Activated CD4-positive, alpha-beta T cell treated with anti-CD3 and anti-CD28 coated beads for 36 hours (primary cell): ENCODE measurements around the gene SLC9A9. TPM values are rescaled to one million over a fixed set of nuclear protein-coding genes. Genes with fewer than 3 reads are reported as not detected.

Experiments
- ATAC-seq: fragments of 200-7000 bp; cut with Tn5 transposase; one replicate; pipeline ENCODE4 v1.10.0; 2021; ENCODE audit warnings: mild to moderate bottlenecking, moderate library complexity
- CTCF ChIA-PET: fragments of 350-600 bp; sonication (Branson Sonifier 250); formaldehyde crosslinking; loops from one replicate; lab custom pipeline; 2021; ENCODE audit warnings: antibody characterized with exemption; lab: Charles Lee
- POLR2A ChIA-PET: fragments of 350-600 bp; sonication (Branson Sonifier 250); formaldehyde crosslinking; loops from one replicate; lab custom pipeline; 2021; ENCODE audit warnings: antibody characterized with exemption, inconsistent platforms; lab: Charles Lee
- DNase-seq: peaks from one replicate; pipeline ENCODE4 v3.0.0-alpha.2; 2020
- H3K27ac Mint-ChIP-seq: one replicate; pipeline ENCODE4 v1.8.0; 2021; ENCODE audit warnings: mixed read lengths
- H3K27me3 Mint-ChIP-seq: one replicate; pipeline ENCODE4 v1.8.0; 2021; ENCODE audit warnings: mixed read lengths
- H3K36me3 Mint-ChIP-seq: one replicate; pipeline ENCODE4 v1.8.0; 2021; ENCODE audit warnings: low read depth, mixed read lengths
- H3K4me1 Mint-ChIP-seq: one replicate; pipeline ENCODE4 v1.8.0; 2021; ENCODE audit warnings: mixed read lengths
- H3K4me3 Mint-ChIP-seq: one replicate; pipeline ENCODE4 v1.8.0; 2021; ENCODE audit warnings: mild to moderate bottlenecking, moderate library complexity, mixed read lengths
- H3K9me3 Mint-ChIP-seq: one replicate; pipeline ENCODE4 v1.8.0; 2021; ENCODE audit warnings: low read depth, mixed read lengths
- intact Hi-C, 2 experiments: fragments of 100-400 bp; cut with DNase I in 1 of 2; cut with micrococcal nuclease in 1 of 2; formaldehyde crosslinking; loops; one replicate each; pipeline versions ENCODE4 v1.14.2 to v1.15.1; 2022 to 2024; cut with DNase I, micrococcal nuclease
- total RNA-seq, 2 experiments: library from RNA; stranded (reverse); gene quantifications; one replicate each; pipeline ENCODE4 v1.2.3, GENCODE V29; 2021

SLC9A9 gene
- total RNA-seq, 2 experiments from 2014 or later, result 1.4 to 1.6 TPM

DNA sequence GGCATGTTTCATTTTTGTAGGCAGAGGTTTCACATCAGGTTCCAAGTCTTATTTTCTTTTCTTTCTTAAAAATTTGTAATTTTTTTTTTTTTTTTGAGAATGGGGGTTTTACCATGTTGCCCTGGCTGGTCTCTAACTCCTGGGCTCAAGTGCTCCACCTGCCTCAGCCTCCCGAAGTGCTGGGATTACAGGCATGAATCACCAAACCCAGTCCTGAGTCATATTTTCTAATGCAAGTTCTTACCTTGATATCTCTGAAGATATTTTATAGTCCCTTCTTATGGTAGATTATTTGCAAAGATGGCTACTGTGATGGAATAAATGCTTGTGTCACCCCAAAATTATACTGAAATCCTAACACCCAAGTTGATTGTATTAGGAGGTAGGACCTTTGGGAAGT lies 63.8 kb downstream of the SLC9A9 start:
- Mint-ChIP-seq H3K27ac (no peak overlapping the region), H3K27me3 (no peaks in the 10 kb centered on the region), H3K4me1 (no peaks in the 10 kb centered on the region), H3K9me3 (peaks cover 3% of the 10 kb centered on the region), H3K4me3 (no peak overlapping the region), H3K36me3 (peaks cover 6% of the 10 kb centered on the region)
- POLR2A ChIA-PET, result no interaction called here
- no peak for DNase-seq
- ATAC-seq, result no peak
- CTCF ChIA-PET, result no interaction called here
- intact Hi-C loops, result no loop called here

DNA sequence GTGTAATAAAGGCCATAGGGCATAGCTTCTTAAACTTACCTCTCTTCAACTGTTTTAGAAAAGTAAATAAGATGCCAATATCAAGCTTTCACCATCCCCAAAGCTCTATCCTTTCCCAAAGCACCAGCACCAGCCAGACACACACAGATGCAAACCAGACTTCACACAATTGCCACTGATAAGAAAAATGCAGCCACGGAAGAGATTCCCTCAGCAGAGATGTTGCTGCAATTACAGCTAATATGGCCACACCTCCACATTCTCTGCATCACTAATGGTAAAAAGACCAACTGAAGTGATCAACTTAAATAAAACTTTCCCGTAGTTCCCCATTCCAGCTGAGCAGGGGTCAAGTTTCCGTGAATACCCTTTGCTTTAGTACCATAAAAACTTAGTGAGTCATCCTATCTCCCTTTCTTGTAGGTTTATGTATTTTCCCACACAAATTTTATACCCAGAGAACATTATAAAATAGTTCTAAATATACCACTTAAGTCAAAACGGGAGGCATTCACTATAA lies 64.4 kb downstream of the SLC9A9 start:
- Mint-ChIP-seq H3K36me3 (peaks cover 6% of the 10 kb centered on the region), H3K4me1 (no peaks in the 10 kb centered on the region), H3K9me3 (peaks cover 3% of the 10 kb centered on the region), H3K27me3 (no peaks in the 10 kb centered on the region), H3K27ac (no peak overlapping the region), H3K4me3 (no peak overlapping the region)
- intact Hi-C loops, result no loop called here
- DNase-seq (no peak), ATAC-seq (no peak)
- CTCF ChIA-PET, result no interaction called here
- POLR2A ChIA-PET, result no interaction called here

DNA sequence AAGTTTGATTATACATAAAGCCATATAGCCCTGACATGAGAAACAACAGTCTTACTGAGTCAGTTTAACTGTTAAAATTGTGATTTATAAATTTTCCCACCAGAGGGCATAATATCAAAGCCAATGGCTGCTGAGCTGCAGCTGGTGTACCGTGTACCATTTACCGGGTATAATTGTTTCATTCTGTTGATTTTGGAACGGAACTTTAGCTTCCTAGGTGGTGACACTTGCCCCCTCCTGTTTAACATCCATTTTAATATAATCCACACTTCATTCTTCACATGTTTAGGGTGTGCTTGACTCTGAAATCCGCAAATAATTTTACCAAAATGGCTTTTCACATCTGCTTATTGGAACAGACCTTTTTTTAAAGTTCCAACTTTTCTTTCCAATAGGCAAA lies 72.8 kb downstream of the SLC9A9 start:
- H3K36me3 Mint-ChIP-seq, result no peaks in the 10 kb centered on the region
- H3K27me3 Mint-ChIP-seq, result no peaks in the 10 kb centered on the region
- peaks cover 3% of the 10 kb centered on the region for H3K4me1 Mint-ChIP-seq
- no peaks in the 10 kb centered on the region for H3K9me3 Mint-ChIP-seq
- intact Hi-C loops, result loop anchor here (1.0 to 10.0 kb wide), 6 partner anchors 72 to 651 kb away; partner anchors contain the start of genes SLC9A9 (in 2 of the 2) and DIPK2A (in 1 of the 2)
- ChIA-PET POLR2A (no interaction called here), CTCF (interaction anchor here (0.6 to 1.3 kb wide), 14 partner anchors 10 to 257 kb away, joined by 3 to 7 read pairs (median 4); partner anchors contain the start of gene SLC9A9)
- H3K4me3 Mint-ChIP-seq, result no peak overlapping the region
- peak; percentile 82 for ATAC-seq
- no peak overlapping the region for H3K27ac Mint-ChIP-seq
- peak; percentile 14 for DNase-seq

DNA sequence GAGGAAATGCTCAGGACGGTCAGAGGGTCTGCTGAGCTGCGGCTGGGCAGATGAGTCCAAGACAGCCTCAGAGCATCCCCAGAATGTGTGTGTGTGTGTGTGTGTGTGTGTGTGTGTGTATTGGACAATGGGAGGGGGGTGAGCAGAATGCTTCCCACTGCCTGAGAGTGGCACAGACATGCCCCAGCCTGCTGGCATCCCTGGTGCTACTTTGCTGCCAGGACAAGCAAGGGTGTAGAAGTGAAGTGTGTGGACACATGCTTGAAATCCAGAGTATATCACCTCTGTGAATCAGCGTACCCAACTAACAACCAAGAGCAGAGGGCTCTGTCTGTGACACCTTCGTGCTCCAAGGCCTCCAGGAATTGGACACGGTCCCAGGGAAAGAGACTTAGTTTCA lies 76.3 kb downstream of the SLC9A9 start:
- H3K36me3 Mint-ChIP-seq, result no peaks in the 10 kb centered on the region
- H3K27ac Mint-ChIP-seq, result no peak overlapping the region
- intact Hi-C loops, result loop anchor here in 1 of 2 experiments (10.0 kb wide), 1 partner anchor 647 kb away; no protein-coding TSS in a partner anchor
- peaks cover 3% of the 10 kb centered on the region for H3K4me1 Mint-ChIP-seq
- ChIA-PET CTCF (interaction anchor here (0.8 to 1.6 kb wide), 4 partner anchors 8 to 113 kb away, joined by 3 to 4 read pairs (median 4); no protein-coding TSS in a partner anchor), POLR2A (no interaction called here)
- H3K27me3 Mint-ChIP-seq, result no peaks in the 10 kb centered on the region
- DNase-seq, result no peak
- no peak overlapping the region for H3K4me3 Mint-ChIP-seq
- no peaks in the 10 kb centered on the region for H3K9me3 Mint-ChIP-seq
- ATAC-seq, result no peak

- no peaks in the 10 kb centered on the region for H3K36me3 Mint-ChIP-seq
- no peaks in the 10 kb centered on the region for H3K27me3 Mint-ChIP-seq
- intact Hi-C loops, result loop anchor here in 1 of 2 experiments (10.0 kb wide), 1 partner anchor 646 kb away; no protein-coding TSS in a partner anchor
- DNase-seq, result no peak
- ATAC-seq, result peak; percentile 89
- CTCF ChIA-PET, result interaction anchor here (0.6 kb wide), 1 partner anchor 97 kb away, joined by 3 read pairs; no protein-coding TSS in a partner anchor
- no peak overlapping the region for H3K27ac Mint-ChIP-seq
- H3K4me3 Mint-ChIP-seq, result no peak overlapping the region
- no peaks in the 10 kb centered on the region for H3K9me3 Mint-ChIP-seq
- H3K4me1 Mint-ChIP-seq, result peaks cover 3% of the 10 kb centered on the region
- POLR2A ChIA-PET, result no interaction called here
Measured at GRCh38 chr3:143771258-143771657, 77.0 kb downstream of the SLC9A9 start.

DNA sequence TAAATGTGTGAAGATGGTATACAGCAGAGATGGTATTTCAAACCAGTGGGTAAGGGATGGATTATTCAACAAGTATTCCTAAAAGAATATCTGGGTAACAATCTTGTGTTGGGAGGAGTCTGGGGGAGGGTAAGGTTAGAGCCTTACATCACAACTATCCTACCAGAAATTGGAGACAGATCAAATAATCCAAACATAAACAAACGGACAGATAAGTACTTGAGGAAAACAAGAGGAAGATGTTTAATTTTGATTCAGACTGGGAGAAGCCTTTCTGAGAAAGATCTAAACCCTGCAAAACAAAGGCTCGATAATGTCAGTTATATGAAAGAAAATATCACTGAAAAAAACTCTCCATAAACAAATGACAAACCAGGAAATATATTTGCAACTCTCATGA lies 77.9 kb downstream of the SLC9A9 start:
- no peak overlapping the region for H3K27ac Mint-ChIP-seq
- ChIA-PET POLR2A (no interaction called here), CTCF (interaction anchor here (0.6 kb wide), 1 partner anchor 96 kb away, joined by 3 read pairs; no protein-coding TSS in a partner anchor)
- ATAC-seq (no peak), DNase-seq (no peak)
- H3K36me3 Mint-ChIP-seq, result no peaks in the 10 kb centered on the region
- no peaks in the 10 kb centered on the region for H3K4me1 Mint-ChIP-seq
- no peaks in the 10 kb centered on the region for H3K9me3 Mint-ChIP-seq
- intact Hi-C loops, result loop anchor here in 1 of 2 experiments (10.0 kb wide), 1 partner anchor 646 kb away; no protein-coding TSS in a partner anchor
- H3K4me3 Mint-ChIP-seq, result no peak overlapping the region
- H3K27me3 Mint-ChIP-seq, result no peaks in the 10 kb centered on the region

GRCh38 chr3:143769616-143770015 lies 78.7 kb downstream of the SLC9A9 start:
- intact Hi-C loops, result loop anchor here in 1 of 2 experiments (10.0 kb wide), 1 partner anchor 645 kb away; no protein-coding TSS in a partner anchor
- no peaks in the 10 kb centered on the region for H3K9me3 Mint-ChIP-seq
- POLR2A ChIA-PET, result no interaction called here

DNA sequence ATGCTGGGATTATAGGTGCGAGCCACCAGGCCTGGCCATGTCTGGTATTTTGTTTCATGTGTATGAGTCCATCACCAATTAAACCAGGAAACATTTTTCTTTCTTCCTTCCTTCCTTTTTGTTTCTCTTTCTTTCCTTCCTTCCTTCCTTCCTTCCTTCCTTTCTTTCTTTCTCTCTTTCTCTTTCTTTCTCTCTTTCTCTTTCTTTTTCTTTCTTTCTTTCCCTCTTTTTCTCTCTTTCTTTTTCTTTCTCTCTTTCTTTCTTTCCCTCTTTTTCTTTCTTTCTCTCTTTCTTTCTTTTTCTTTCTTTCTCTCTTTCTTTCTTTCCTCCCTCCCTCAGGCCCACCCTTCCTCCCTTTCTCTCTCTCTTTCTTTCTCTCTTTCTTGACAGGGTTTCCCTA lies 83.4 kb downstream of the SLC9A9 start:
- H3K9me3 Mint-ChIP-seq, result peaks cover 5% of the 10 kb centered on the region
- no peaks in the 10 kb centered on the region for H3K27me3 Mint-ChIP-seq
- intact Hi-C loops, result no loop called here
- ChIA-PET CTCF (no interaction called here), POLR2A (no interaction called here)
- peaks cover 9% of the 10 kb centered on the region for H3K4me1 Mint-ChIP-seq
- no peak overlapping the region for H3K4me3 Mint-ChIP-seq
- H3K36me3 Mint-ChIP-seq, result no peaks in the 10 kb centered on the region
- no peak overlapping the region for H3K27ac Mint-ChIP-seq
- no peak for DNase-seq
- ATAC-seq, result no peak

More at GRCh38 chr3:143769616-143770015, 78.7 kb downstream of the SLC9A9 start:
- CTCF ChIA-PET, result no interaction called here
- Mint-ChIP-seq H3K36me3 (no peaks in the 10 kb centered on the region), H3K27me3 (no peaks in the 10 kb centered on the region), H3K4me3 (no peak overlapping the region), H3K27ac (no peak overlapping the region), H3K4me1 (no peaks in the 10 kb centered on the region)
- no peak for DNase-seq
- no peak for ATAC-seq

GRCh38 chr3:143763564-143764162 lies 84.6 kb downstream of the SLC9A9 start:
- Mint-ChIP-seq H3K27ac (no peak overlapping the region), H3K36me3 (no peaks in the 10 kb centered on the region), H3K27me3 (no peaks in the 10 kb centered on the region), H3K4me1 (peaks cover 16% of the 10 kb centered on the region), H3K9me3 (peaks cover 5% of the 10 kb centered on the region), H3K4me3 (no peak overlapping the region)
- DNase-seq, result no peak
- POLR2A ChIA-PET, result no interaction called here
- ATAC-seq, result no peak
- intact Hi-C loops, result loop anchor here in 1 of 2 experiments (2.0 kb wide), 1 partner anchor 643 kb away; no protein-coding TSS in a partner anchor
- CTCF ChIA-PET, result interaction anchor here (0.6 to 1.0 kb wide), 3 partner anchors 9 to 964 kb away, joined by 3 to 4 read pairs (median 4); no protein-coding TSS in a partner anchor

DNA sequence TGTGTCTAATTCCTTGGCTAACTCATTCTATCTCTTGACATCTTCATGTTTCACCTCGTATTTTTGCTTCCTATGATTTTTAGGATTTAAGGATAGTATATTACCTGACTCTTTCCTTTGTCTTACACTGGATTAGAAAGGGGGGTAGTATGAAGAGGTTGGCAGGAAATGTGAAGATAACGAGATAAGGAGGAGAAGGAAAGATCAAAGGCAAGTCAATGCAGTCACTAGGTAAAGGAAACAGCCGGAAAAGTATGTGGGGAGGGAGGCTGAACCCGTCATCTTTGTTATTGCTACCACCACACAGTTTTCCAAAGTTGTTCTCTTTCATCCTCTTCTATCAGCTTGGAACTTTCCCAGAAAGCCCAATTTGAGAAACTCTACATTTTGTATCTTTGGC lies 90.6 kb downstream of the SLC9A9 start:
- ChIA-PET POLR2A (no interaction called here), CTCF (interaction anchor here (0.7 kb wide), 1 partner anchor 1280 kb away, joined by 3 read pairs; no protein-coding TSS in a partner anchor)
- Mint-ChIP-seq H3K36me3 (no peaks in the 10 kb centered on the region), H3K4me1 (peaks cover 51% of the 10 kb centered on the region), H3K27me3 (no peaks in the 10 kb centered on the region), H3K4me3 (no peak overlapping the region), H3K9me3 (peaks cover 5% of the 10 kb centered on the region), H3K27ac (no peak overlapping the region)
- DNase-seq (no peak), ATAC-seq (no peak)
- intact Hi-C loops, result no loop called here

GRCh38 chr3:143755978-143756377 lies 92.3 kb downstream of the SLC9A9 start:
- H3K36me3 Mint-ChIP-seq, result peaks cover 3% of the 10 kb centered on the region
- H3K27me3 Mint-ChIP-seq, result no peaks in the 10 kb centered on the region
- H3K27ac Mint-ChIP-seq, result no peak overlapping the region
- peaks cover 7% of the 10 kb centered on the region for H3K9me3 Mint-ChIP-seq
- H3K4me1 Mint-ChIP-seq, result peaks cover 68% of the 10 kb centered on the region
- intact Hi-C loops, result no loop called here
- ChIA-PET CTCF (no interaction called here), POLR2A (interaction anchor here (0.6 kb wide), 1 partner anchor 480 kb away, joined by 4 read pairs; no protein-coding TSS in a partner anchor)
- no peak for DNase-seq
- no peak for ATAC-seq
- H3K4me3 Mint-ChIP-seq, result no peak overlapping the region
